Smooth muscle cell of the brain vasculature (primary cell): Measurements from ENCODE around the gene DDX1.
A peak's percentile ranks its signal among the peaks of the same experiment; 100 is the strongest.
"Not testable (repeated sequence)": the region's sequence is repeated elsewhere in the genome, so short reads cannot be mapped to it uniquely, and the experiment has no call there.

Experiments used
- DNase-seq: peaks from one replicate; pipeline ENCODE4 v3.0.0-alpha.2; 2012; ENCODE audit warnings: low read depth, low spot score

Gene DDX1

DNA sequence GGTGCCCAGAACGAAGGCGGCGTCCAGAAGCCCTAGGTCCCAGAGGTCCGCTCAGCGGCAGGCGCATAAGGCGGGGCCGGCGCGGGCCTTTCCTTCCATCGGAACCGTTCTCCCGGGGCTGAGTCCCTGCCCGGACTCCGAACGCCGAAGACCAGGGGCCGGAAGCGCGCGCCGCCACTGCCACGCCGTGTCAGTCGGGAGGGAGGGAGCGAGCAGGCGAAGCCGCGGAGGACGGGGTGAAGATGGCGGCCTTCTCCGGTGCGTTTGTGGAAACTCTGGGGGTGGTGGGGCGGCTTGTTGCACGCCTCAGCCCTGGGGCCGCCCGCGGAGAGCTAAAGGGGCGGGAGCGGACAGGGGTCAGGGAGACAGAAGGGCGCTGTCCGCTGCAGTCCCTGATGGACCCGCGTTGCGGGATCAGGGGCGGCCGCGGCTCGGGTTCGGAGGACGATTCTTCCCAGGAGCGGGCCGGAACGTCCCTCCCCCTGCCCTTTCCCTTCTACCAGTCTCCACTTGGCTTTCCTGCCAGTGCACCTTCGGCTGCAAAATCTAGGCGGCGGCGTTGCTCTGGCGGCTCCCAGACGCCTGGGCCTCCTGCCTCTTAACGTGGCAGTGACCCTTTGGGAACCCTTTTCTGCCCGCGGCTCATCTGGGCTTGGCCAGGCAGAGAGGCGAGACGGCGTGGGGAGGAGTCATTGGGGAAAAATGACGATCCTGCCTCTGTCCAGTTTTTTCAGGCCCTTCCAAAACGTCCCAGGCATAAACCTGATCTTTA is at the start of gene DDX1:
Gene DDX1 (plus strand): TSS at position 177 of the 772 bp plus-strand sequence. CDS start 66 bp downstream, at position 243.
- peak; percentile 52 for DNase-seq

DNA sequence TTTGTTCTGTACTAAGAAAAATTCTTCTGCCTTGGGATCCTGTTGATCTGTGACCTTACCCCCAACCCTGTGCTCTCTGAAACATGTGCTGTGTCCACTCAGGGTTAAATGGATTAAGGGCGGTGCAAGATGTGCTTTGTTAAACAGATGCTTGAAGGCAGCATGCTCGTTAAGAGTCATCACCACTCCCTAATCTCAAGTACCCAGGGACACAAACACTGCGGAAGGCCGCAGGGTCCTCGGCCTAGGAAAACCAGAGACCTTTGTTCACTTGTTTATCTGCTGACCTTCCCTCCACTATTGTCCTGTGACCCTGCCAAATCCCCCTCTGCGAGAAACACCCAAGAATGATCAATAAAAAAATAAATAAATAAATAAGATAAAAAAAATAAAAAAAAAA is 49.4 kb upstream of the DDX1 start:
- DNase-seq = not testable (repeated sequence)

DNA sequence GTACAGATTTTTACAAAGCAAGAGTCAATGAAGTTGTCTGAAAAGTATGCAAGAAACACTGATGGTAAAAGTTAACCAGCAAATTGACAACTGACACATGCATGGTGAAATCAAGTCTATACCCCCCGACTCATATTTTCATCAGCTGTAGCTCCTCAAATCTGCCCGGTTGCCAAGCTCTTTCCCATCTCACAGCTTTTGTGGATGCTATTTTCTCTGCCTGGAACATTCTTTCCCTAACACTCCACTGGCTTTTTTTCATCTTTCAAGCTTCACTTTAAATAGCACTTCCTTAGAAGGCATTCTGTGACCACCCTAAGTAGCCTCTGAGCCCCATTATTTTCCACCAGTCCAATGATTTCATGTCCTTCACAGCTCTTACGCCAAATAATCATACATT is 48.6 kb upstream of the DDX1 start:
- no peak for DNase-seq

DNA sequence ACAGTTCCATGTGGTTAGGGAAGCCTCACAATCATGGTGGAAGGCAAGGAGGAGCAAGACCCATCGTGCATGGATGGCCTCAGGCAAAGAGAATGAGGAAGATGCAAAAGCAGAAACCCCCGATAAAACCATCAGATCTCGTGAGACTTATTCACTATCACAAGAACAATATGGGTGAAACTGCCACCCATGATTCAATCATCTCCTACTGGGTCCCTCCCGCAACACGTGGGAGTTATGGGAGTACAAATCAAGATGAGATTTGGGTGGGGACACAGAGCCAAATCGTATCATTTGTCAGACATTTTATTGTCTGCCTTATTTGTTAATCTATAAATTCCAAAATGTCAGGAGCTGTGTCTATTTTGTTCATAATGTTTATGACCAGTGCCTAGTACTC is 48.1 kb upstream of the DDX1 start:
- no peak for DNase-seq

DNA sequence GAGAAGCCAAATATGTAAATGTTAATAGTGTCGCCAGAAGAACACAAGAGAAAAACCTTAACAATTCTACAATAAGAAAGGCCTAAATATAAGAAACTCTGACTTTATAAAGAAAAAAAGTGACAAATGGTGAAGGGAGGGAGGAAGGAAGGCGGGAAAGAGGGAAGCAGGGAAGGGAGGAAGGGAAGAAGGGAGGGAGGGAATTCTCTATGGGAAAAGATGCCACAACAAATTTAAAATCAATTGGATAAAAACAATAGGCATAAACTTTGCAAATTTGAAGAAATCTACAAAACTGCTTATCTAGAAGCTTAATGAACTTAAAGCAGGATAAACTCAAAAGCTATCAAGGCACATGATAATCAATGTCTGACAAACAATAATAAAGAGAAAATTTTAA is 47.4 kb upstream of the DDX1 start:
- DNase-seq = no peak

DNA sequence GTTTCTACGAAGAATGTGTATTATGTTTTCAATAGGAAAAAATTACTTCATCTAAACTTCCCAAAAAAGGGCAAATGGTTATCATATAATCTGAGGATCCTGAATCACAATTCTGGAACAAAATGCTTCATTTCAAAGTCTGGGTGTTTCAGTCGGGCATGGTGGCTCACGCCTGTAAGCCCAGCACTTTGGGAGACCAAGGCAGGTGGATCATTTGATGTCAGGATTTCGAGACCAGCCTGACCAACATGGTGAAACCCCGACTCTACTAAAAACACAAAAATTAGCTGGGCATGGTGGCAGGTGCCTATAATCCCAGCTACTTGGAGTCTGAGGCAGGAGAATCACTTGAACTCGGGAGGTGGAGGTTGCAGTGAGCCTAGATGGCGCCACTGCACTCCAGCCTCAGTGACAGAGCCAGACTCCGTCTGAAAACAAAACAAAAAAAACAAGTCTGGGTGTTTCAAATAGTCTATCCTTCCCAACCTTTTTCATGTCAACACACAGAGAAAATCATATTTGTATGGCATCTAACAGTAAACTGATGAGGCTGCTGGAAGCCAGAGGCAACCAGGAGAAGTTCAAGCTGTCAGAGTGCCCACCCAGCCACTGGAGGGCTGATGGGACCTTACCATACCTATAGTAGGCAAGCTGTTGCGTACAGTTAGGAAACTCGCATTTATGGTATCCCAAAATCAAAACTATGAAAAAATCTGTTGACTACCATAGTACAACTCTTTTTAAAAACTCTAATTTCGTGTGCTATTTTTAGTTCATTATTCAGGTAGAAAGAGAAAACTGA is 45.2 kb upstream of the DDX1 start:
- DNase-seq = no peak

DNA sequence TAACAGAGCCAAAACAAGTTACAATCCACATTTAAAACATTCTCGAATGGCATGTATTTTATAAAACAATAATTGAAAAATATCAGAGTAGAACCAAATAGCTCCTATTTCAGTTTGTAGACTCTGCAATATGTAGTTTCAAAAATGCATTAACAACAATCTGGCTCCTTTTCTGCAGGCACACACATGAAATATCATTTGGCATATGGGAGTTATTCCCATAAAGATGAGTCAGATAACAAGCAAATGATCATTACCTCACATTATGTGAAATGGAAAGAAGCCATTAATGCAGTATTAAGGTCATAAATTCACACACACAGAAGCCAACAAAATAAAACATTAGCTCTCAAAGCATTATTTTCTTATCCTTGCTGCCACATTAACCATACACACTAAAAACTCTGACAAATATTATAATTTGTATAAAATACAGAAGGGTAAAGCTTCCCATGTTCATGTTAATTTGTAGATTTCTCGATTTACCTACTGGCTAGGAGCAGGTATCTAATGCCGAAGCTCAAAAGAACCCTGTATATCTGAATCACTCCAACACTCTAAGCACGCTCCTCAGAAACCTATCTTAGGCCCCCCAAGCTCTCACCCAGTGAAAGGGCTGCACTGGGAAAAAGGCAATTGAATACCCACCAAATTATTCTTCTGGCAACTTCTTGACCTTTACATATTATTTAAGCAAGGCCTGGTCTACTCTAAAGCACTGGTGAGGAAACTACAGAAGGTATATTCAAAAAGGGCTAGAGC is 44.4 kb upstream of the DDX1 start:
- no peak for DNase-seq

DNA sequence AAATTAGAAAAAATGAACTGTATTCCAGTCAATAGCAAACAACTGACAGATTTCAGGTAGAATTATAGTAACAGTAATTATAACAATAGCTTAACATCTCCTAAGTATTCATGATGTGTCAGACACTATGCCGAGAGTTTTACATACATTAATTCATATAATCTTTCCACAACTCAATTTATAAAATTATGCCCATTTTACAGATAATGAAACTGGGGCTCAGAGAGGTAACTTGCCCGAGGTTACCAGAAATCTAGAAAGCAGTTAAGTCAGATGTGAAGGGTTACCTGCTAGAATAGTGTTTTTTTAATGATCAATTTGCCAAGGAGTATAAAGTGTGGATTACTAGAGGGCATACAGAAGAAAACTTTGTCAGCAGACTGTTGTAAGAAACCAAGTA is 42.7 kb upstream of the DDX1 start:
- no peak for DNase-seq

DNA sequence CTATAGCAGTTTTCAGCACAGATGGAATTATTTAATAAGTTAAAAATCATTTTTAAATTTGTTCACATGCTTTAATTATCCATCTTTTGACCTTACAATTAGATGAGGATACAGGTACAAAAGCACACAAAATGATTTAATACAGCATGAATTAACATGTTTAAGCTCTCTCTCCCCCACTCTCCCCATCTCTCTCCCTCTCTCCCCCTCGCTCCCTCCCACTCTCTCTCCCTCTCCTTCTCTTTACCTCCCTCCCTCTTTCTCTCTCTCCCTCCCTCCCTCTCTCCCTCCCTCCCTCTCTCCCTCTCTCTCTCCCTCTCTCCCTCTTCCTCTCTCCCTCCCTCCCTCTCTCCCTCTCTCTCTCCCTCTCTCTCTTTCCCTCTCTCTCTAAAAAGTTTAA is 38.1 kb upstream of the DDX1 start:
- DNase-seq = no peak

DNA sequence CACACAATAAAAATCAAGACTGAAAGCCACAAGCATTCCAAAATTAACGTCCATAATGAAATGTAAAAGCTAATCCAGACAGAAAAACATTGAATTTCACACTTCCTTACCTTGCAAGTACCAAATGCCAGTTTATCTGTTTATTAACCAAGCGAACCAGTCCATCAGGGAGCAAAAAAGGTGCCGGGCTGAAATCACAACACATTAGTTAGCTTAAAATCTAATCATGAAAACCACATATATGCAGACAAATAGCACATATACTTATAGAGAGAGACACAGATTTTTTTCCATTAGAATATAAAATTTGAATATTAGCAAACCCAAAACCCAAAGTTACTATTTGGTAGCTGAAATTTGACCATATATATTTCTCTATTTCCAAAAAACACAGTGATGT is 37.7 kb upstream of the DDX1 start:
- DNase-seq = no peak

DNA sequence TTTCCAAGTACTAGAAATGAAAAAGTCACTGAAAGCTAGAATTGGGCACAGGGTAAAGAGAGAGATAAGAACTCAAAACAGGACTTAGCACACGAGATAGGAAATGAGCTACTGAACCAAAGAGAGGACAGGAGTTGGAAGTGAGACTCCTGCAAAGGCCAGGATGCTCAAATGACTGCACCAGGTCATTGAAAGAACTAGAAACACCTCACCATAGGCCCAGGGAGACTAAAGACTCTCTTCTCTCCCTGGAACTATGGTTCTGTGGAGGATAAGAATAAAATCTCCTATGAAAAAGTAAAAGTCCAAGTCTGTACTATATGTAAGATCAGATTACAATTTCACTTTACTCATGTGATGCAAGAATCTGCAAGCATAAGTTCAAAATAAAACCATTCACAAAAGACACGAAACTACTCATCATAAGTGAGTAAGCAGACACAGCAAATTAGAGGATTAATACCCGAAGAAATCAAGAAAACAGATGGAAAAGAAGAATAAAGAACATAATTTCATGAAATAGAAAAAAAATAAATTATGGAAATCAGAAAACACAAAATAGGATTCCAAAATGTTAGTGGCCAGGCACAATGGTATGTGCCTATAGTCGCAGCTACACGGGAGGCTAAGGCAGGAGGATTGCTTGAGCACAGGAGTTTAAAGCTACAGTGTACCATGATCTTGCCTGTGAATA is 37.0 kb upstream of the DDX1 start:
- DNase-seq = no peak

DNA sequence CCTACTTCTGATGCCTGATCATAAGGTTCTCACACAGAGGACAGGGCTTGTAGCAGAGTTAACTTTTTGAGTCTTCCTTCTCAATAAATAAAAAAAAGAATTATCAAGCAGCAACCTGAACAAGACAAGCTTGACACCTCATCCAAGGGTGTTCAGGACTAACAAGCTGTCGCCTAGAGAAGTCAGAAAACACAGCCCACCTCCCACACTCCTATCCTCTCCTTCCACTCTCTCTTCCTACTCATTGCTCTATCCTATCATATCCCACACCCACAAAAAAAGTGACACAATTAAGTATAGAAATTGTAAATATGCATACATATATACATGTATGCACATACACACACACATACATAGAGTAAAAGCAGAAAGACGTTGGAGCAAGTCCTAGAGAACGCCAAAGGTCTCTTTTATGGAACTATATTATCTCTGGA is 35.9 kb upstream of the DDX1 start:
- no peak for DNase-seq

DNA sequence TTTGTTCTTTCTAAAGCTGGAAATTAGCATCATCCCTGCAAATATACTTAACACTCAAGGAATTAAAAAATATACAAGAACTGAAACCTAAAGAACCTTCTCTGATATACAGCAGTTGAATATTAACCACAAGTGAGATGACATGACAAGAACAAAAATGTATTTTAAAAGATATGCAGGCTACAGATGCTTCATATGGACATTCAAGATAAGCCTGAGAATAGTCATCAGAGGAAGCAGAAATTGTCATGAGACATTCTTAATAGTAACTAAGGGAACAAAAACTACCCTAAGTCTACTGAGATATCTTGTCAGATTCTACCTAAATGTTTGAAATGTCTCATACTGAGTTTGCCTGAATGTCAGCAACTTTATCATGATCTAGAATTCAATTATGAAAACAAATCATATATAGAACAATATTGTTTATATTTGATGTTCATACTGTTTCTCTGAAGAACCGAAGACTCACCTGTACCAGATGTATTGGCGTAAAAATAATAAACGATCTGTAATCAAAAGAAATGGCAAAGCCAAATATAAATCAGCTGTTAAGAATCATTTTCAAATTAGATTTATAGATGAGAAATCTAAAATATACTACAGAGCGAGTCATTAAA is 35.2 kb upstream of the DDX1 start:
- DNase-seq = no peak

DNA sequence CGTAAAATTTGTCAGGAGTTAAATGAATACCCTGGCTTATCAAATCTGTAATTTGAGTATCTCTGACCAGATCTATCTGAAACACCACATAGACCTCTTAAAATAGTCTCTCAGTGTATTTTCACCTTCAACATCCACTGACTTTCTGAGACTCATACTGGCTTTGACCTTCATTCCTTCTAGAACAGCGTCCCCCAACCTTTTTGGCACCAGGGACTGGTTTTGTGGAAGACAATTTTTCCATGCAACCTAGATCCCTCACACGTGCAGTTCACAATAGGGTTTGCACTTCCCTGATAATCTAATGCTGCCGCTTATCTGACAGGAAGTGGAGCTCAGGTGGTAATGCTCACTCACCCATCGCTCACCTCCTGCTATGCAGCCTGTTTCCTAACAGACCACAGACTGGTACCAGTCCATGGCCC is 33.8 kb upstream of the DDX1 start:
- no peak for DNase-seq

DNA sequence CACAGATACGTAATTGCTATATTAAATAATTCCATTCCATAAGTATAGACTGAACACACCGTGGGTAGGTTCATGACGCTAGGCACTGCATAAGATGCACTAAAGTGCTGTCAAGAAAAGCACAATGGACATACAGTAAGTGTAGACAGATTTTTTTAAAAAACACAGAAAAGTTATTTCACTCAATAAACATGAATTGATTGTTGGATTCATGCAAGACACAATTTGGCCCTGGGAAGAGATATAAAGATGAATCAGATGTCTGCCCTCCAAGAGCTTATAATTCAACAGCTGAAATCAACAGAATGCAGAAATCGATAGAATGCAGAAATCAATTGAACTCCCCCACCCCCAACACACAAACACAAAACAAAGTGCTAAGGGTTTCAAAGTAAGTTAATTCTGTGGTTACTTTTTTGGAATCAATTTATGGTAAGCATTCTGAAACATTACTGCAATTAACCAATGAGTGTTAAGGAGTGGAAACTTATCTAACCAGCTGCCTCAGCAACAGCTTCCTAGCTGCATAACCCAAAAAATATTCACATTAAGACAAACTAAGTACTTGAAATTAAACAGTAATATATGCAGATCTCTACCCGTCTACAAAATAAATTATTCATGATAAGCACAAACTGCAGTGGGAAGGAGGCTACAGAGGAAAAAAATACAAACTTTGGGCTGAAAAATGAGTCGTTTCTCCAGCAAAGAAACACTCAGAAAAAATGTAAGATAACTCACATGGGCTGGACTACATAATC is 32.1 kb upstream of the DDX1 start:
- no peak for DNase-seq

DNA sequence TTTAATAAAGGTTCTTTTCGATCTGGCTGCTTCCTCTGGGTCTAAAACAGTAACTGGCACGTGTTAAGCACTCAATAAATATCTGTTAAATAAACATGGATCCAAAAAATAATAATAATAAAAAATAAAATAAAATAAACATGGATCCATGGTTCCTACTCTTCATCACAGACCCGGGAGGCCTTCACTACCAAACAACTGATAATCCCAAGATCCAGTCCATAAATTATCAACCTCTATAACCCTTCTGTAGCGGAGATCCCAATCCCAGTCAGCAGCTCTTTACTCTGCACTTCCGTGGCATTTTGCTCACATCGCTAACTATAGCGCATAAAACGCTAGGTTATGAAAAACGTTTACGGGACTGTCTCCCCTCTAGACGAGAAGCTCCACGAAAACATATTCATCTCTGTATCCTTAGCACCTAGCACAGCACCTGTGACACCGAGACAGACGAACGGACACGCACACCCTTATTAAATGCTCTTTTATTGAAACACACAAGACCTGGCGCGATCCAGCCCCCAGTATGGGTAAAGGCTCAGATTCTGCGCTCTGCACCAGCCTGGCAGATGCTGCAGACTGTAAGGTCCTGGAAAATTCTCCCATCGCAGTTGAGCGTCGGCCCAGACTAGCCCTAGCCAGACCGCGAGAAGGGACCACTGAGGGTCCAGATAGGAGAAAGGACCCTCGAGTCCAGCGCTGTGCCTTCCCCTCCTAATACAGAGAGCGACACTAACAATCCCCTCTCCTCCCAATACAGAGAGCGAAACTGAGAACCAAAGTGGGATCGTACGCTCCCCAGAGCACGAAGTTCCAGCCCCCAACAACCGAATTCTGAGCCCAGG is 31.3 kb upstream of the DDX1 start:
- DNase-seq = no peak

DNA sequence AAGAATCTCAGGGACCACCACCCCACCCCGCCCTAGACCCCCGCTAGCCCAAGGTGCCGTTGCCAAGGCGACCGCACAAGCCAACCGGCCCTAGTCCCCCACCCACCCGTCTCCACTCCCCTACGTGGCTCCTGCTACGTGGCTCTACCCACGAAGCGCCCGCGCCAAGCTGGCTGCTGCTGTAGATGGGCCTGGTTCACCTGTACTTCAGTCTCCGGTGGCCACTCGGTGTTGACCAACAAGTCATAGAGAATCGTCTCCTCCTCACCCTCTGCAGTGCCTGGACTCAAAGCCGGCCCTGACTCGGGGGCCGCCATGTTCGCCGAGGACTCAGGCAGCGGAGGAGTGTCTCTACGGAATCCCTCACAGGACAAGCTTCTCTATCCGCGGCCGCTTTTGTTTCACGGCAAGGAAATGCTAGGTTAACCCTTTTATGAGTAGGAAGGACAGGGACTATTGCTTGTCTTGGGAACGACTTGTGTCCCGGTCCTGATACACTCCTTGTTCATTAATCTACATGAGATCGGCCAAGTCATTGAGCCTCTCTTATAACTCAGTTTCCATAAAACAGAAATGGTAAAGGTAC is 30.6 kb upstream of the DDX1 start, which contains the start of gene NBAS:
Gene NBAS (minus strand): TSS at position 347 of the 586 bp plus-strand sequence. CDS start 30 bp downstream, at position 317.
- peak; percentile 67 for DNase-seq

DNA sequence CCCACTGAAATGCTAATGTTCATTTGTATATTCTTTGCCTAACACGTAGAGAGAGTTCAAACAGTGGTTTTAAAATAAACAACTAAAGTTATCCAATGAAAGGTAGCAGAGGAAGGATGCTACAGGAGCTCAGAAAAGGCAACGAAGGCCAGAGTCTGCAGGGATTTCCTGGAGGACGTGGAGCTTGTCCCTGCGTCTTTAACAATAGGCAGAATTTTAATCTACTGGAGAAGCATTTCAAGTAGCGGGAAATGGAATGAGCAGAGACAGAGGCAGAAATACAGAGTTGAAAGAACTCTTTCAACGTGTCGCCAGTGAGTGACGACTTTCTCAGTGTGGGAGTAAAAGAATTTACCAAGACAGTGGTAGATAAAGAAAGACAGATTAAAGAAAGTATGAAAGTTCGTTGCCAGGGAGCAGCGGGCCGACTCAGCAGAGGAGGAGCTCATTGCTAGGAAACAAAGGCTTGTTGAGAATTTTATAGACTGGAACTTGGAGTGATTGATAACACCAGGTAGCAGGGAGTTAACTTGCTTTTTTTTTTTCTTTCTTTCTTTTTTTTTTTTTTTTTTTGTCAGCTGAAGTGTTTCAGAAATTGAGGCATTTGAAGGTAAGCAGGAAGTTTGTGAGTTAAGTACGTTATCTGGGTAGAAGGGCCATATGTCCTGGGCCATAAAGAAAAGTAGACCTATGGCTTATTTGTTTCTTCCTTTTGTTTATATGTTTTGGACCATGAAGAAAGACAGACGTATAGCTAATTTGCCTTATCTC is 29.9 kb upstream of the DDX1 start:
- peak; percentile 3 for DNase-seq
